ENCODE results near the gene UNC13D.

DNA sequence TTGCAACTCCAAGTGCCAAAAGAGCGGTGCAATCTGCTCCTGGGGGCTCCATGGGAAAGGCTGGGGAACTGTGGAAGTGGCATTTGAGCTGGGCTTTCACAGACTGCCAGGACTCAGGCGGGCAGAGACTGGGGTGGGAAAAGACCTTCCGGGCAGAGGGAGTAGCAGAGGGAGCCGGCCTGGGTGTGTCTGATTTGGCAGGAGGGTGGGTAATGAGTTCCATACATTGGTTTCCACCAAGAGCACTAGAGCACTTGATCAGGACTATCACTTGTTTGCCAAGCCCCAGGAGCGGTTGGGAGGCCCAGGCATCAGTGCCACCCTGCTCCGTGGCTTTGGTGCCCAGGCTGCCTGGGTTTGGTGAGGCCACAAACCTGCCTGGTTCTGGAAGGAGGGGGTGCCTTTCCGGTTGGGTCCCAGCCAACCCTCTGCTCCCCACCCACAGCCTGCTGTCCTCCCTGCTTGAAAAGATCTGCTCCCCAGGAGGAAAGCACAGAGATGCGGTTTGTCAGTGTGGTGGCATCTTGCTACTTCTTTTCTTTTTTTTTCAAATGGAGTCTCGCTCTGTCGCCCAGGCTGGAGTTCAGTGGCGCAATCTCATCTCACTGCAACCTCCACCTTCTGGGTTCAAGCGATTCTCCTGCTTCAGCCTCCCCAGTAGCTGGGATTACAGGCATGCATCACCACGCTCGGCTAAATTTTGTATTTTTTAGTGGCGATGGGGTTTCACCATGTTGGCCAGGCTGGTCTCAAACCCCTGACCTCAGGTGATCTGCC, 37.7 kb upstream of the UNC13D start:
- TF ChIP-seq, protein P1, sequence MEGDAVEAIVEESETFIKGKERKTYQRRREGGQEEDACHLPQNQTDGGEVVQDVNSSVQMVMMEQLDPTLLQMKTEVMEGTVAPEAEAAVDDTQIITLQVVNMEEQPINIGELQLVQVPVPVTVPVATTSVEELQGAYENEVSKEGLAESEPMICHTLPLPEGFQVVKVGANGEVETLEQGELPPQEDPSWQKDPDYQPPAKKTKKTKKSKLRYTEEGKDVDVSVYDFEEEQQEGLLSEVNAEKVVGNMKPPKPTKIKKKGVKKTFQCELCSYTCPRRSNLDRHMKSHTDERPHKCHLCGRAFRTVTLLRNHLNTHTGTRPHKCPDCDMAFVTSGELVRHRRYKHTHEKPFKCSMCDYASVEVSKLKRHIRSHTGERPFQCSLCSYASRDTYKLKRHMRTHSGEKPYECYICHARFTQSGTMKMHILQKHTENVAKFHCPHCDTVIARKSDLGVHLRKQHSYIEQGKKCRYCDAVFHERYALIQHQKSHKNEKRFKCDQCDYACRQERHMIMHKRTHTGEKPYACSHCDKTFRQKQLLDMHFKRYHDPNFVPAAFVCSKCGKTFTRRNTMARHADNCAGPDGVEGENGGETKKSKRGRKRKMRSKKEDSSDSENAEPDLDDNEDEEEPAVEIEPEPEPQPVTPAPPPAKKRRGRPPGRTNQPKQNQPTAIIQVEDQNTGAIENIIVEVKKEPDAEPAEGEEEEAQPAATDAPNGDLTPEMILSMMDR (IDR thresholded peaks at IDR 0.05; ENCODE audit: insufficient read depth, low read length, poor library complexity, severe bottlenecking) = no peak
- no peak for TF ChIP-seq EZH2phosphoT487 (conservative IDR thresholded peaks at IDR 0.05; ENCODE audit: low read length)
